ENCODE measurements around the gene CNTN1.

Gene CNTN1

DNA sequence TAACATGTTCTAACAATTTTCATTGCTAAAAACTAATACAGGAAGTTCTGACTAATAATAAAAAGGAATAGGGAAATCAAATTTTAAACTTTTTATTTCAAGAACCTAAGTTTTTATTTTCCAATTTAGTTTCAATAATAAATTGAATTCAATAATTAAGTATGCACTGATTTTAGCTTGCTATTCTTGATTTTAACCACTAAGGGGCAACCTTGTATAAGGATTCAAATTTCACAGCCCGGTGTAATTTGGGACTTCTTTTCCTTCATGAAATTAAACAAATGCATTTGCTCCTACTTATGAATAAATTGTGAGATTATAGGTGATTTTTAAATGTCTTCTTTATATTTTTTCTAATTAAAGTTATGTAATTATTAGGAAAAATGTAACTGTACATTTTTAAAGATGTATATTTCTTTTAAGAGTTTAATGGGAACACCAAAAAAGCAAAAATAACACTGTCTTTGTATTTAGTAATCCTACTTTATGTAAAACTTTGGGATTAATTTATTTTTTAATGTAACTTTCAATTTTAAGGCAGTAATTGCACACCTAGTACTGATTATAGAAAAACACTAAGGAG is 254.5 kb downstream of the CNTN1 start:
- H3K9me3 ChIP-seq (ENCODE audit: control insufficient read depth, insufficient read depth, low read length): no peaks in the 10 kb centered on the region
- no peak overlapping the region for H3K27ac ChIP-seq (ENCODE audit: low read length)
- H3K4me1 ChIP-seq (ENCODE audit: control insufficient read depth, insufficient read depth, low read length): no peaks in the 10 kb centered on the region
- H3K4me3 ChIP-seq (ENCODE audit: low read length): no peak overlapping the region
- no peaks in the 10 kb centered on the region for H3K27me3 ChIP-seq (ENCODE audit: control insufficient read depth, insufficient read depth, low read length)
- DNase-seq (ENCODE audit: low read depth, low spot score): no peak
- H3K36me3 ChIP-seq (ENCODE audit: control insufficient read depth, insufficient read depth, low read length): no peaks in the 10 kb centered on the region
- WGBS (ENCODE audit: insufficient coverage, insufficient read length): no CpG with 5 or more reads among the region's 1 CpG

DNA sequence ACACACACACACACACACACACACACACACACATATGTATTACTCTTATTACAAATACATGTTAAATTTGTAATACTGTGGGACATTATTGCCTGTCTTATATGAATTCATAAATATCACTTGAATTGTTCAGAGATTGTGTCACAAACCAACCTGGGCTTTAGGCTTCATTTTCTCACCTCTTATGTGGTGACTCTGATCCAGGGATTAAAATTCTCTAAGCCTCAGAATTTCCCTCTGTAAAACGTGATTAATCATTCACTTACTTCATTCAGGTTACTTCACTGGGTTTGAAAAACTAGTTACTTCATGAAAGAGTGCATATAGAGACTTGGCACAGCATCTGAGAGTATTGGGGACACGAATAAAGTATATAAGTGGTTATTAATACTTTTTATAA is 255.6 kb downstream of the CNTN1 start:
- Histone ChIP-seq H3K9me3 (ENCODE audit: control insufficient read depth, insufficient read depth, low read length) (no peaks in the 10 kb centered on the region), H3K27ac (ENCODE audit: low read length) (no peak overlapping the region), H3K4me3 (ENCODE audit: low read length) (no peak overlapping the region), H3K4me1 (ENCODE audit: control insufficient read depth, insufficient read depth, low read length) (no peaks in the 10 kb centered on the region), H3K27me3 (ENCODE audit: control insufficient read depth, insufficient read depth, low read length) (no peaks in the 10 kb centered on the region), H3K36me3 (ENCODE audit: control insufficient read depth, insufficient read depth, low read length) (no peaks in the 10 kb centered on the region)
- no CpG with 5 or more reads among the region's 2 CpGs for WGBS (ENCODE audit: insufficient coverage, insufficient read length)
- no peak for DNase-seq (ENCODE audit: low read depth, low spot score)

DNA sequence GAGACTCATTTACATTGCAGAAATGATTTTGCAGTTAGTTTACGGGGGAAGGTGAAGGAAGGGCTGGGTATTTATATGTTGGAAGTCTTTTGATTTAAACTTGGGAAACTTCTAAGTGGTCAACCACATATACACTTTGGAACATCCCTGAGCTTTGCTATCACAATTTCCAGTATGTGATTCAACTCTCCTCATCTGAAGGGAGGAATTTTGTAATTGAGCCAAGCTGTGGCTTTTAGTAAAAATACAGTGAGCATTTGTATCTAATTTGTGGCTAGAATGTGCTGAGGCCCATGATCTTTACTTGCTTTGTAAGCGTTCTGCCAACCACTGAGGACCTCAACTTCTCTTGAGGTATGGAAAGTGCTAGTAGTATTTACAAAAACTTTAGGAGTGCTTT is 260.8 kb downstream of the CNTN1 start:
- Histone ChIP-seq H3K4me1 (ENCODE audit: control insufficient read depth, insufficient read depth, low read length) (no peaks in the 10 kb centered on the region), H3K27ac (ENCODE audit: low read length) (no peak overlapping the region), H3K9me3 (ENCODE audit: control insufficient read depth, insufficient read depth, low read length) (no peaks in the 10 kb centered on the region), H3K4me3 (ENCODE audit: low read length) (no peak overlapping the region), H3K27me3 (ENCODE audit: control insufficient read depth, insufficient read depth, low read length) (no peaks in the 10 kb centered on the region), H3K36me3 (ENCODE audit: control insufficient read depth, insufficient read depth, low read length) (no peaks in the 10 kb centered on the region)
- no CpG with 5 or more reads among the region's 2 CpGs for WGBS (ENCODE audit: insufficient coverage, insufficient read length)
- DNase-seq (ENCODE audit: low read depth, low spot score): no peak

DNA sequence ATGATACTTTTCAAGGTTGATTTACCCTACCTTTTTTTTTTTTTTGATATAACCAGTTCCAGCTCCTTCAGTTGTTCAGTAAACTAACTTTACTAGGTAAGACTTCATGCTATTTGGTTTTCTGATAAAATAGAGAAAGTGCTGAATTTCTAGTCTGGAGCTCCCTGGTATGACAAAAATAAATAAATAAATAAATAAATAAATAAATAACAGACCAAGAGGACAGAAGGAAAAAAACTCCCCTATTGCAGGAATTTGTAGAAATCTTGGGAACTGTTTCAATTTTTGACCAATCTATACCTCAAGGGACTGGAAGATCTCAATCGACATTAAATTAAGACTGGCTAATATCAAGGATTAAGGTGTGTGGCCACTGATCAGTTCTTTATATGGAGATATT is 265.2 kb downstream of the CNTN1 start:
- Histone ChIP-seq H3K4me1 (ENCODE audit: control insufficient read depth, insufficient read depth, low read length) (no peaks in the 10 kb centered on the region), H3K36me3 (ENCODE audit: control insufficient read depth, insufficient read depth, low read length) (no peaks in the 10 kb centered on the region), H3K27me3 (ENCODE audit: control insufficient read depth, insufficient read depth, low read length) (no peaks in the 10 kb centered on the region), H3K27ac (ENCODE audit: low read length) (no peak overlapping the region), H3K9me3 (ENCODE audit: control insufficient read depth, insufficient read depth, low read length) (no peaks in the 10 kb centered on the region), H3K4me3 (ENCODE audit: low read length) (no peak overlapping the region)
- WGBS (ENCODE audit: insufficient coverage, insufficient read length): no CpG with 5 or more reads among the region's 1 CpG
- no peak for DNase-seq (ENCODE audit: low read depth, low spot score)

DNA sequence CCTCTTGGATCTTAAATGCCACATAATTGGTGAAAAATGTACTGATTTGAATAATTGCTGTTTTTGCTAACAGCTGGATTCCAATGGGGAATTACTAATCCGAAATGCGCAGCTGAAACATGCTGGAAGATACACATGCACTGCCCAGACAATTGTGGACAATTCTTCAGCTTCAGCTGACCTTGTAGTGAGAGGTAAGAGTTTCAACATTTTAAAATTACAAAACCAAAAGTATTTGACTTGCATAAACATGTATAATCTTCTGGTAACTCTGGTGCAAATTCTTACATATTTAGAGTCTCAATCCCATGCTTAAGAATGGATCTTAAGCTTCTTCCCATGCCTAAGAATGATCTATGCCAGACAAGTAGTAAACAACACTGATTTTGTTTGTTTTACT is 266.8 kb downstream of the CNTN1 start:
- H3K4me1 ChIP-seq (ENCODE audit: control insufficient read depth, insufficient read depth, low read length): no peaks in the 10 kb centered on the region
- no peak overlapping the region for H3K27ac ChIP-seq (ENCODE audit: low read length)
- H3K4me3 ChIP-seq (ENCODE audit: low read length): no peak overlapping the region
- no peaks in the 10 kb centered on the region for H3K36me3 ChIP-seq (ENCODE audit: control insufficient read depth, insufficient read depth, low read length)
- H3K9me3 ChIP-seq (ENCODE audit: control insufficient read depth, insufficient read depth, low read length): no peaks in the 10 kb centered on the region
- WGBS (ENCODE audit: insufficient coverage, insufficient read length): no CpG with 5 or more reads among the region's 2 CpGs
- no peak for DNase-seq (ENCODE audit: low read depth, low spot score)
- H3K27me3 ChIP-seq (ENCODE audit: control insufficient read depth, insufficient read depth, low read length): no peaks in the 10 kb centered on the region

DNA sequence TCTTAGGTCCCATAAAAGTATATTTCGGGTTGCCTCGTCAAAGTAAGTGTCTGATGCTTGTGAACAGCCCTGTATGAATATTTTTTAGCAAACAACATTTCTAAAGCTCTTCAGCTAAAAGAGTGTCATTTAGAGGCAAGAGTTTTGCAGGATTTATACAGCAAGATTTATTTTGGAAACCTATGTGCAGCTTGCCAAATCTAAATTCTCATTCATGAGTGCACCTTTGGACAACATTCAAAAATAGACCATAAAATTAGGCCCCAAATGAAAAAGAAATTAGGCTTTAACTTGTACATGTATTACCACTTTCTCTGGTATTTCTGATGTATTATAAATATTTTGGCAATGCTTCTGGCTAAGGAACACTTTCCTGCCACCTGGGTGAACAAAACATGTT is 271.5 kb downstream of the CNTN1 start:
- no CpG with 5 or more reads among the region's 2 CpGs for WGBS (ENCODE audit: insufficient coverage, insufficient read length)
- no peak for DNase-seq (ENCODE audit: low read depth, low spot score)
- no peaks in the 10 kb centered on the region for H3K36me3 ChIP-seq (ENCODE audit: control insufficient read depth, insufficient read depth, low read length)
- no peak overlapping the region for H3K27ac ChIP-seq (ENCODE audit: low read length)
- H3K4me3 ChIP-seq (ENCODE audit: low read length): no peak overlapping the region
- no peaks in the 10 kb centered on the region for H3K27me3 ChIP-seq (ENCODE audit: control insufficient read depth, insufficient read depth, low read length)
- no peaks in the 10 kb centered on the region for H3K4me1 ChIP-seq (ENCODE audit: control insufficient read depth, insufficient read depth, low read length)
- no peaks in the 10 kb centered on the region for H3K9me3 ChIP-seq (ENCODE audit: control insufficient read depth, insufficient read depth, low read length)

DNA sequence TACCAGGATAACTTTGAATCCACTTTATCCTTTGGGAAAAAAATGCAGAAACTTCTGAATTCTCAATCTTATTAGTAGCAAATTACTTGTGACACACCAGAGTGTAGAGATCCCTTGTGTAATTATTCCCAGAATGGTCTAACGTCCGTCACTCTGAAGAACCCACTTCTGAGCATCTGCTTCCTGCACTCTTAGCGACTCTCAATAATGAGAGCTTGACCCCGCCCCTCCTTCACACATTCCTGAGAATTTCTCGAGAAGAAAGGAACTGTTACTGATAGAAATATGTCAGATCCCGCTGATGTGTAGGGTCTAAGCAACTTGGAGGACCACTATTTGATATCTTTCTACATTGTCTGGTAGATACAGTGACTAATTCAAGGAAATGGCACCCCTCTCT is 277.6 kb downstream of the CNTN1 start:
- no peaks in the 10 kb centered on the region for H3K36me3 ChIP-seq (ENCODE audit: control insufficient read depth, insufficient read depth, low read length)
- WGBS (ENCODE audit: insufficient coverage, insufficient read length): no CpG with 5 or more reads among the region's 6 CpGs
- H3K9me3 ChIP-seq (ENCODE audit: control insufficient read depth, insufficient read depth, low read length): no peaks in the 10 kb centered on the region
- no peak for DNase-seq (ENCODE audit: low read depth, low spot score)
- no peaks in the 10 kb centered on the region for H3K27me3 ChIP-seq (ENCODE audit: control insufficient read depth, insufficient read depth, low read length)
- H3K27ac ChIP-seq (ENCODE audit: low read length): no peak overlapping the region
- H3K4me1 ChIP-seq (ENCODE audit: control insufficient read depth, insufficient read depth, low read length): no peaks in the 10 kb centered on the region
- no peak overlapping the region for H3K4me3 ChIP-seq (ENCODE audit: low read length)

DNA sequence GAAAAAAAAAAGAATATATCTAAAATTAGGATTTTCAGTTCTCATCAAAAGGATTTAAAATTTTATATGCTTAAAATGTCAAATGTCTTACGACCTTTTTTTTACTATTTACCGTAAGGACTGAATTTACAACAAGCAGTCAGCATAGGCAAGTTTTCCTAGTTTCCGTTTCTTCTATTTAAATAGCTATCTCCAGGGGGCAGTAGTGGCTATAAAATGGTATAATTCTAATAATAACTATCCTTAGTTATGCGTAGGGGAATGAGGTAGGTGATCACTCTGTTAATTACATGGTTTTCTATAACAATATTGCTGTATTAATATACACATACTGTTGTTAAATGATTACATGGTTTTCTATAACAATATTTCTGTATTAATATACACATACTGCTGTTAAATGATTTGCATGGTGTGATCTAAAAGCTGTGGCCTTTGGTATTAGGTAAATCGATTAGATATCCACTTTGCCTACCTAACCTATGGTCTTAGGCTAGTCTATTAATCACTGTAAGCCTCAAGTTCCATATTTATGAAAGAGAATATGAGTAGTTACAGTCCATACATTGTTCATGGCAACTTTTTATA is 278.2 kb downstream of the CNTN1 start:
- Histone ChIP-seq H3K4me3 (ENCODE audit: low read length) (no peak overlapping the region), H3K27me3 (ENCODE audit: control insufficient read depth, insufficient read depth, low read length) (no peaks in the 10 kb centered on the region), H3K36me3 (ENCODE audit: control insufficient read depth, insufficient read depth, low read length) (no peaks in the 10 kb centered on the region), H3K4me1 (ENCODE audit: control insufficient read depth, insufficient read depth, low read length) (no peaks in the 10 kb centered on the region), H3K27ac (ENCODE audit: low read length) (no peak overlapping the region), H3K9me3 (ENCODE audit: control insufficient read depth, insufficient read depth, low read length) (no peaks in the 10 kb centered on the region)
- no CpG with 5 or more reads among the region's 5 CpGs for WGBS (ENCODE audit: insufficient coverage, insufficient read length)
- DNase-seq (ENCODE audit: low read depth, low spot score): no peak

DNA sequence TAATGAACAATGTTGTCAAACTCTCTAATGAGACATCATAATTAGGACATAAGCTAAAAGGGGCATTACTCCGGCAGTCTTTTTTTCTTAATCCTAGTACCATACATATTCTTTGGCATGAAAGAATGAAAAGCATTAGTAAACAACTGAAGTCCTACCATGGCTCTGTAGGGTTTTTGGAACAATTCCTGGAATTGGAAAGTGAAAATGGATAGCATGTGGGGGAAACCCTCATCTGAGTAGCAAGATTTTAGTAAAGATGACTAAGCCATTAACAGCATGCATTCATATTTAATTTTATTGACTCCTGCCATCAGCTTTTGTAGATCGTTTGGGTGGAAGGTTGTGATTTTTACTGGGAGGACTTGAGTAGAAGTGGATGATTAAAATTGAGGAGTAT is 279.7 kb downstream of the CNTN1 start:
- WGBS (ENCODE audit: insufficient coverage, insufficient read length): no CpG with 5 or more reads among the region's 2 CpGs
- DNase-seq (ENCODE audit: low read depth, low spot score): no peak
- no peaks in the 10 kb centered on the region for H3K27me3 ChIP-seq (ENCODE audit: control insufficient read depth, insufficient read depth, low read length)

DNA sequence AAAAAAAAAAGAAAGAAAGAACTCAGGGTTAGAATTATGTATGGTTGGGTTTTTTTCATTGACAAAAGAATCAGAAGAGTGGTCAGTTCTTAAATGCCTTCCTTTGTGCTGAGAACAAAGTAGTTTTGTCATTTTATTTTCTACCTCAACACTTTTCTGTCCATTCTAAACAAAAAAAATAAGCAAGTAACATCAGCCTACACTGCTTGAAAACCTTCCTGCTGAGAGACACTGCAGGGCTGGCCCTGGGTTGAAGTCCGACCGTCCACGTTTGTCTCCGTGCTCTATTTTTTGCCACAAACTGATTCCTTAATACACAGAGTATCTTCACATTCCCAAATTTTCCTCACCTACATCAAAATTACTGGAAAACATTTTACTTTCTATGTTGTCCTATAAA is 284.3 kb downstream of the CNTN1 start:
- WGBS (ENCODE audit: insufficient coverage, insufficient read length): 100% methylated on average over 2 of the region's 4 CpGs
- Histone ChIP-seq H3K4me3 (ENCODE audit: low read length) (no peak overlapping the region), H3K36me3 (ENCODE audit: control insufficient read depth, insufficient read depth, low read length) (no peaks in the 10 kb centered on the region), H3K4me1 (ENCODE audit: control insufficient read depth, insufficient read depth, low read length) (no peaks in the 10 kb centered on the region), H3K27me3 (ENCODE audit: control insufficient read depth, insufficient read depth, low read length) (no peaks in the 10 kb centered on the region), H3K9me3 (ENCODE audit: control insufficient read depth, insufficient read depth, low read length) (no peaks in the 10 kb centered on the region), H3K27ac (ENCODE audit: low read length) (no peak overlapping the region)
- no peak for DNase-seq (ENCODE audit: low read depth, low spot score)

More for the DNA sequence above, 279.7 kb downstream of the CNTN1 start:
- H3K27ac ChIP-seq (ENCODE audit: low read length): no peak overlapping the region
- H3K4me1 ChIP-seq (ENCODE audit: control insufficient read depth, insufficient read depth, low read length): no peaks in the 10 kb centered on the region
- H3K36me3 ChIP-seq (ENCODE audit: control insufficient read depth, insufficient read depth, low read length): no peaks in the 10 kb centered on the region
- H3K9me3 ChIP-seq (ENCODE audit: control insufficient read depth, insufficient read depth, low read length): no peaks in the 10 kb centered on the region
- no peak overlapping the region for H3K4me3 ChIP-seq (ENCODE audit: low read length)

DNA sequence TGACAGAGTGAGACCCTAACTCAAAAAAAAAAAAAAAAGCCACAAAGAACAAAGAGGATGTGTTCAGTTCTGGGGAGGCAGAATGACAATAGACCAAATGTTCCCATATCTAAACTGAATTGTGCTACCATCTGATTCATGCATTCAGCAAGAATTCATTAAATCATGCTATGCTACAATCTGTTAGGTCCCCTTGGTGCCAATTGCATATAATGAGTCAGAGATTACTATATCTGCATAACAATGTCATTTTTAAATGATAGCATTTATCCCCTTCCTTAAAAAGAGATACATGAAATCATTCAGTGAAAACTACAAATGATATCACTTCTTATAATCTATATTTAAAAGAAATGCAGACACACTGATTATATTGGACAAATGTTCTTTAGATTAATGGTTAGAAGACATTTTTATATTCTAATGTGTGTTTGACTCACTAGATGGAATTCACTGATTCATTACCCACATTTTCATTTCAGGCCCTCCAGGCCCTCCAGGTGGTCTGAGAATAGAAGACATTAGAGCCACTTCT is 288.3 kb downstream of the CNTN1 start:
- DNase-seq (ENCODE audit: low read depth, low spot score): no peak
- H3K4me1 ChIP-seq (ENCODE audit: control insufficient read depth, insufficient read depth, low read length): no peaks in the 10 kb centered on the region
- no peaks in the 10 kb centered on the region for H3K9me3 ChIP-seq (ENCODE audit: control insufficient read depth, insufficient read depth, low read length)

More for the DNA sequence above, 288.3 kb downstream of the CNTN1 start:
- Histone ChIP-seq H3K27ac (ENCODE audit: low read length) (no peak overlapping the region), H3K4me3 (ENCODE audit: low read length) (no peak overlapping the region), H3K36me3 (ENCODE audit: control insufficient read depth, insufficient read depth, low read length) (no peaks in the 10 kb centered on the region), H3K27me3 (ENCODE audit: control insufficient read depth, insufficient read depth, low read length) (no peaks in the 10 kb centered on the region)

Data from iPS DF 6.9 (cell line).